Suprapubic skin (tissue), 4 donors: ENCODE data around the gene SHISA9.

Source experiments
- POLR2A ChIP-seq, 2 donors: fragments of 450-650 bp; IDR thresholded peaks; one replicate each; pipeline ENCODE4 v1.6.1; 2017; ENCODE audit warnings: antibody characterized with exemption in 2 of 2, mild to moderate bottlenecking in 2 of 2, moderate library complexity in 2 of 2
- POLR2AphosphoS5 ChIP-seq, 3 donors: sonication (generic); formaldehyde crosslinking; IDR thresholded peaks; one replicate each; pipeline ENCODE4 v1.6.1; 2017; ENCODE audit warnings: antibody characterized with exemption in 3 of 3
- TF ChIP-seq, protein P1 (sequence below), 2 donors: fragments of 200-600 bp in 1 of 2; fragments of 450-650 bp in 1 of 2; sonication (generic) in 1 of 2; IDR thresholded peaks; one replicate each; pipeline ENCODE4 v1.5.1; 2016 to 2019; ENCODE audit warnings: antibody characterized with exemption in 2 of 2, mild to moderate bottlenecking in 1 of 2, moderate library complexity in 1 of 2

GRCh38 chr16:13076878-13077277, 175.5 kb downstream of the SHISA9 start:
- TF ChIP-seq, protein P1, sequence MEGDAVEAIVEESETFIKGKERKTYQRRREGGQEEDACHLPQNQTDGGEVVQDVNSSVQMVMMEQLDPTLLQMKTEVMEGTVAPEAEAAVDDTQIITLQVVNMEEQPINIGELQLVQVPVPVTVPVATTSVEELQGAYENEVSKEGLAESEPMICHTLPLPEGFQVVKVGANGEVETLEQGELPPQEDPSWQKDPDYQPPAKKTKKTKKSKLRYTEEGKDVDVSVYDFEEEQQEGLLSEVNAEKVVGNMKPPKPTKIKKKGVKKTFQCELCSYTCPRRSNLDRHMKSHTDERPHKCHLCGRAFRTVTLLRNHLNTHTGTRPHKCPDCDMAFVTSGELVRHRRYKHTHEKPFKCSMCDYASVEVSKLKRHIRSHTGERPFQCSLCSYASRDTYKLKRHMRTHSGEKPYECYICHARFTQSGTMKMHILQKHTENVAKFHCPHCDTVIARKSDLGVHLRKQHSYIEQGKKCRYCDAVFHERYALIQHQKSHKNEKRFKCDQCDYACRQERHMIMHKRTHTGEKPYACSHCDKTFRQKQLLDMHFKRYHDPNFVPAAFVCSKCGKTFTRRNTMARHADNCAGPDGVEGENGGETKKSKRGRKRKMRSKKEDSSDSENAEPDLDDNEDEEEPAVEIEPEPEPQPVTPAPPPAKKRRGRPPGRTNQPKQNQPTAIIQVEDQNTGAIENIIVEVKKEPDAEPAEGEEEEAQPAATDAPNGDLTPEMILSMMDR (IDR thresholded peaks at IDR 0.05): no peak
- TF ChIP-seq POLR2A (IDR thresholded peaks at IDR 0.05) (no peak), POLR2AphosphoS5 (IDR thresholded peaks at IDR 0.05) (no peak)
